Ascending aorta (tissue), 2 donors: ENCODE data around the gene PLA2G4D. TPM values are rescaled to one million over a fixed set of nuclear protein-coding genes. Genes with fewer than 3 reads are reported as not detected.

Experiments
- DNase-seq, 2 donors: peaks; one replicate each; pipeline ENCODE4 v3.0.0-alpha.2; 2019; ENCODE audit warnings: low spot score in 2 of 2
- H3K27ac ChIP-seq, 2 donors: fragments of 200-600 bp; sonication (generic); one replicate each; pipeline ENCODE4 v1.5.1; 2016 to 2017; ENCODE audit warnings: mild to moderate bottlenecking in 1 of 2
- H3K27me3 ChIP-seq: fragments of 200-600 bp; sonication (generic); one replicate; pipeline ENCODE4 v1.5.1; 2017
- H3K36me3 ChIP-seq, 2 donors: fragments of 200-600 bp; sonication (generic); one replicate each; pipeline ENCODE4 v1.5.1; 2016
- H3K4me1 ChIP-seq, 2 donors: fragments of 200-600 bp; sonication (generic); one replicate each; pipeline ENCODE4 v1.5.1; 2016 to 2017; ENCODE audit warnings: mild to moderate bottlenecking in 1 of 2
- H3K4me3 ChIP-seq, 2 donors: fragments of 200-600 bp; sonication (generic); one replicate each; pipeline ENCODE4 v1.5.1; 2016 to 2017; ENCODE audit warnings: mild to moderate bottlenecking in 1 of 2
- H3K9me3 ChIP-seq, 2 donors: fragments of 200-600 bp; sonication (generic); one replicate each; pipeline ENCODE4 v1.5.1; 2016
- intact Hi-C: fragments of 100-400 bp; cut with DNase I; formaldehyde crosslinking; loops from one replicate; pipeline ENCODE4 v1.15.1; 2023
- total RNA-seq: library from RNA; depleted of rRNA; stranded (reverse); fragments of >200 nt; gene quantifications from one replicate; pipeline ENCODE4 v1.1.0, GENCODE V29; 2016
- TF ChIP-seq, protein P1 (sequence below), 3 experiments: fragments of 200-600 bp in 2 of 3; fragments of 450-650 bp in 1 of 3; sonication (generic) in 2 of 3; IDR thresholded peaks; one replicate each; pipeline ENCODE4 v1.5.1; 2016 to 2019; ENCODE audit warnings: antibody characterized with exemption in 3 of 3, mild to moderate bottlenecking in 1 of 3, moderate library complexity in 1 of 3

PLA2G4D gene
- total RNA-seq, 1 donor from 2014 or later = not detected

DNA sequence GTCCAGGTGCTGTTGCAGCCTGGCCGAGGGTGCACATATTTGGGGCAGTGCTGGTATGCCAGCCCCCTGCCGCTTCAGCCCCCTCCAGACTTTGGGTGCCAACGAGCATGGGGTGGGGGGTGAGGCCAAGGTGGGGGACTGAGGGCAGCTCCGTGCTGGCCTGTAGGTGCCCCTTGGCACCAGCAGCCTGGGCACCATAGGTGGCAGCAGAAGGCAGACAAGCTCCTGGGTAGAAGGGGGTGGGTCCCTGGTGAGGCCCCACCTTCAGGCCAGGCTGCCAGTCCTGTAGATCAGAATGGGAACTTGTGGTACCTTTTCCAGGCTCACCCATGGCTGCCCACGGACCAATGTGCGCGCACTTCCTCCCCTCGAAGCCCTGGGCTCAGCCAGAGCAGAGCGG, 57.4 kb downstream of the PLA2G4D start:
- intact Hi-C loops = no loop called here
- H3K36me3 ChIP-seq = no peaks in the 10 kb centered on the region
- H3K4me1 ChIP-seq = no peaks in the 10 kb centered on the region

DNA sequence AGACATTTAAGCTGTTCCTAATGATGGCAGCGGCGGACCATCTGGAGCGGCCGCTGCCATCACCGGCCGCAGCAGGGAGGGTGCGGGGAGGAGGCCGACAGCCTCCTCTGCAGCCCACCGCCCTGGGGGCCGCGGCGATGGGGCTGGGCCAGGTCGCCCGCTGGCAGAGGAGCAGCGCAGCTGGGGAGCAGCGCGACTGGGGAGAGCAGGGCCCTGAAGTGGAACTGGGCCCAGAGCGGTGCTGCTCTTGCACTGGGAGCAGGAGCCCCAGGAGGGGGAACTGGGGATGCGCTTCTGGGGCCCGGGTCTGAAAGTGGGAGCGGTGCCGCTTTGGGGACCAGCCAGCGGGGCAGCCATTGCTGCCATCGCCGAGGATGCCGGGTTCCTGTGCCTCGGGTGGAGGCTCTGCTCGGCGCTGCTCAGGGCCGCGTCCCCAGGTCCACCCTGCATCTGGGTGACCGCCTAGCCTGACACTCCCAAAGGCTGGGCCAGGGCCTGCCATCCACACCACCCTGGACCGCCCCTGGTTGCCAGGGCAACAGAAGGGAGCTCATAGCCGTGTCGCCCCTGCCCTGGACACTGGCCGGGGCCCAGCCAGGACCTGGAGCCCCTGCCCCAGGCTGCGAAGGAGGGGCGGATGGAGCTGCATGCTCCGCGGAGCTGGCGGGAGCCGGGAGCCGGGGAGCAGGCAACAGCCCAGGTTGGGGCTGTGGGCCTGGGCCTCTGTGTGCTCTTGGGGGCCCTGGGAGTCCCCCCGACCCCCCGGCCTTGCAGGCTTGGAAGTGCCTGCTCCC, 58.1 kb downstream of the PLA2G4D start:
- H3K4me1 ChIP-seq = no peaks in the 10 kb centered on the region
- H3K27me3 ChIP-seq = no peaks in the 10 kb centered on the region
- DNase-seq = peak in 1 of 2 donors; percentile 60
- no peaks in the 10 kb centered on the region for H3K36me3 ChIP-seq
- no peak overlapping the region for H3K27ac ChIP-seq
- intact Hi-C loops = no loop called here
- H3K4me3 ChIP-seq = no peak overlapping the region
- TF ChIP-seq, protein P1, sequence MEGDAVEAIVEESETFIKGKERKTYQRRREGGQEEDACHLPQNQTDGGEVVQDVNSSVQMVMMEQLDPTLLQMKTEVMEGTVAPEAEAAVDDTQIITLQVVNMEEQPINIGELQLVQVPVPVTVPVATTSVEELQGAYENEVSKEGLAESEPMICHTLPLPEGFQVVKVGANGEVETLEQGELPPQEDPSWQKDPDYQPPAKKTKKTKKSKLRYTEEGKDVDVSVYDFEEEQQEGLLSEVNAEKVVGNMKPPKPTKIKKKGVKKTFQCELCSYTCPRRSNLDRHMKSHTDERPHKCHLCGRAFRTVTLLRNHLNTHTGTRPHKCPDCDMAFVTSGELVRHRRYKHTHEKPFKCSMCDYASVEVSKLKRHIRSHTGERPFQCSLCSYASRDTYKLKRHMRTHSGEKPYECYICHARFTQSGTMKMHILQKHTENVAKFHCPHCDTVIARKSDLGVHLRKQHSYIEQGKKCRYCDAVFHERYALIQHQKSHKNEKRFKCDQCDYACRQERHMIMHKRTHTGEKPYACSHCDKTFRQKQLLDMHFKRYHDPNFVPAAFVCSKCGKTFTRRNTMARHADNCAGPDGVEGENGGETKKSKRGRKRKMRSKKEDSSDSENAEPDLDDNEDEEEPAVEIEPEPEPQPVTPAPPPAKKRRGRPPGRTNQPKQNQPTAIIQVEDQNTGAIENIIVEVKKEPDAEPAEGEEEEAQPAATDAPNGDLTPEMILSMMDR (IDR thresholded peaks at IDR 0.05) = no peak
- H3K9me3 ChIP-seq = no peaks in the 10 kb centered on the region

More for the DNA sequence above, 57.4 kb downstream of the PLA2G4D start:
- peak in 1 of 2 donors; percentile 41 for DNase-seq
- no peaks in the 10 kb centered on the region for H3K9me3 ChIP-seq
- TF ChIP-seq, protein P1 (IDR thresholded peaks at IDR 0.05) = no peak
- no peaks in the 10 kb centered on the region for H3K27me3 ChIP-seq
- H3K27ac ChIP-seq = no peak overlapping the region
- no peak overlapping the region for H3K4me3 ChIP-seq

DNA sequence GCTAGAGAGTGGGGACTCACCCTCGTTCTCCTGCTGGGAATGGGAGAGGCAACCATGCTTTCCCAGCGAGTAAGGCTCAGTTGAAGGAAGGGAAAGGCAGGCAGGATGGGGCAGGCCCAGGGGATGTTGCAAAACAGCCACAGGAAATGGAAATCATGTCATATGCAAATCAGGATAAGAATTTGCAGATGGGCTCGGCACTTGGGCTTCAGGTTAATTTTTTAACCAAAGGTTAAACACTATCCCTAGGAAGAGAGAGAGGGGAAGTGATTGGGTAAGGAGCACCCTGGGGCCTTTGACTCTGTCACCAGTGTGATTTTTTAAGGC, 59.0 kb downstream of the PLA2G4D start:
- peak in 1 of 2 donors; percentile 31 for DNase-seq
- no peak overlapping the region for H3K4me3 ChIP-seq
- no peaks in the 10 kb centered on the region for H3K4me1 ChIP-seq
- no peaks in the 10 kb centered on the region for H3K9me3 ChIP-seq
- H3K36me3 ChIP-seq = no peaks in the 10 kb centered on the region
- TF ChIP-seq, protein P1 (IDR thresholded peaks at IDR 0.05) = no peak
- H3K27me3 ChIP-seq = no peaks in the 10 kb centered on the region
- intact Hi-C loops = no loop called here
- no peak overlapping the region for H3K27ac ChIP-seq

DNA sequence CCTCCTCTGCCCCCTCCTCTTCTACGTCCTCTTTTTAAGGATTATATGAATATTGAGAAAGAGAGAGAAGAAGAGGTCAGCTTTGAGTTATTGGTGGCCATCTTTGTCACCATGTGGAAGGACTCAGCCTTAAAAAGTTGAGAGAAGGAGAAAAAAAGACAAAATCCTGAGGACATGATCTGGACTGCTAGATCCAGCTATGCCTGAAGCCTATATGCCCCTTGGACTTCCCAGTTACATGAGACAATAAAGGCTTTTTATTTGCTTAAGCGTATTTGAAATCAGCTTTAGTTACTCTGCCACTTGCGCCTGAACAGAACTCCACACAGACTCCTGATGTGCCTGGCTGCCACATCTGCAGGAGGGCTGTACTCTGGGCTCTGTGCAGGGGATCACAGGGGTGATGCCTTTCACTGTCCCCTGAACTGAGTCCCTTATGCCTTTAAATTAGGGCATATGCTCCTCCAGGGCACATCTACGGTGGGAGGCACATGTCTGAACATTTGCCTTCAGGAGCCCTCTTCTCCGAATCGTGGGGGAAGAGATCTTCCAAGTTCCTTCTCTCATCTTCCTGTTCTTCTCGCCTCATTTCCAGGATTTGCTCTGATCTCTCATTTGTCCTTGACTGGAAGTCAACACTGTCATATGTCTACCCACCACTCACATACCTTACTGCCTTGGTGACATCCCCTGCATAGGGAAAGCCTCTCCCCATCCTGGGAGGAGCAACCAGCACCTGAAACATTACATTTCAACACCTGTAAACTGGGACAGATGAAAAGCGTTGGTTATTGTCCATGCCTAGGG, 59.5 kb downstream of the PLA2G4D start:
- no peak for DNase-seq
- TF ChIP-seq, protein P1 (IDR thresholded peaks at IDR 0.05) = no peak
- H3K9me3 ChIP-seq = no peaks in the 10 kb centered on the region
- intact Hi-C loops = no loop called here
- no peaks in the 10 kb centered on the region for H3K4me1 ChIP-seq
- H3K4me3 ChIP-seq = no peak overlapping the region
- H3K36me3 ChIP-seq = no peaks in the 10 kb centered on the region
- no peaks in the 10 kb centered on the region for H3K27me3 ChIP-seq
- no peak overlapping the region for H3K27ac ChIP-seq

DNA sequence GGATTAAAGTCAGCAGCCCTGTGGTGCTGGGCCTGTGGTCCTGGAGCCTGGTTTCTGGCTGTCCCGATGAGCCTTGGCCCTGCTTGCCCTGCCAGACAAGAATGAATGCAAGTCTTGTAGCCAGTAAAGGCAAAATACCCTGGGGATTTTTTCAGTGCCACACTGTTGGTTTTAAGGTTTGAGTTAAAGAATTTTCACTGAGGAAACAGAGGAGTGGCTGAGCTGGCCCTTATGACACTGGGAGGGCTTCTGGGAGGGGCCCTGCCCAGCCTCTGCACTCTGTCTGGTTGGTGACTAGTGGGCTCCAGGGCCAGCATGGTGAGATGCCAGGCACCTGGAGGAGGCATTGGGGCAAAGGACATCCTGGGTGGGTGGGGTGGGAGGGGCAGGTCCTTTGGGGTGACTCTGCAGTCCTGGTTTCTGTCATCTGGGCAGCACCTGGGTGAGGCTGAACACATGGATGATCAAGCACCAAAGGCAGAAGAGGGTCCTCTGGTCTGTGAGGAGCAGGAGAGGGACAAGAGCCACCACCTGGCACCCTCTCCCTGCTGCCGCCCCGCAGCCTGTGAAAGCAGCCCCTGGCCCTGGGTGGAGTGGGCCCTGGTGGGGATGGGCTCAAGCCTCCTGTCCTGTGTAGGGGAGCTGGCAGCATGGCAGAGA, 61.0 kb downstream of the PLA2G4D start:
- no peaks in the 10 kb centered on the region for H3K9me3 ChIP-seq
- DNase-seq = peak in 1 of 2 donors; percentile 22
- H3K36me3 ChIP-seq = no peaks in the 10 kb centered on the region
- H3K4me3 ChIP-seq = no peak overlapping the region
- no peak overlapping the region for H3K27ac ChIP-seq
- TF ChIP-seq, protein P1 (IDR thresholded peaks at IDR 0.05) = no peak
- no peaks in the 10 kb centered on the region for H3K27me3 ChIP-seq
- intact Hi-C loops = no loop called here
- H3K4me1 ChIP-seq = no peaks in the 10 kb centered on the region
